ENCODE measurements around the gene PUSL1. TPM values are rescaled to one million over a fixed set of nuclear protein-coding genes. Genes with fewer than 3 reads are reported as not detected.

Gene PUSL1
- total RNA-seq, 1 donor: 29.3 TPM

DNA sequence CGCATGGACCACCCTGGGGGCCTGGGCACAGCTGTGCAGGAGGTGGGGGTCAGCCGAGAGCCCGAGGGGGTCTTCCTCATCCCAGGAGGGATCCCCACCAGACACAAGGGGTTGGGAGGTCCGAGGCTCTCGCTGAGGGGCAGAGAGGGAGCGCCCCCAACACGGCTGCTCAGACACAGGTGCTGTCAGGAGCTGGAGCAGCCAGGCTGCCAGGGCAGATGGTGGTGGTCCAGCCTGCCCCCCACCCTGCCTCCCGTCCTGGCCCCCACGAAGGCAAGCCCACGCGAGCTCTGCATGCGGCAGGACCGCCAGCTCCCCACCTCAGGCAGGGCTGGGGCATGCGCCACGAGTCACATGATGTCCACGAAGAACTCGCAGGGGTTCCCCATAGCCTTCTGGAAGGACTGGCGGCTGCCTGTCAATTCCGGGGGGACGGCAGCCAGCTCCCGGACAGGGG lies 27.4 kb downstream of the PUSL1 start:
- H3K79me2 ChIP-seq (ENCODE audit: insufficient read depth, low read length): peaks cover 6% of the 10 kb centered on the region
- H3K36me3 ChIP-seq (ENCODE audit: insufficient read depth, low read length): peaks cover 20% of the 10 kb centered on the region
- H3K27ac ChIP-seq (ENCODE audit: low read depth, low read length): no peak overlapping the region

DNA sequence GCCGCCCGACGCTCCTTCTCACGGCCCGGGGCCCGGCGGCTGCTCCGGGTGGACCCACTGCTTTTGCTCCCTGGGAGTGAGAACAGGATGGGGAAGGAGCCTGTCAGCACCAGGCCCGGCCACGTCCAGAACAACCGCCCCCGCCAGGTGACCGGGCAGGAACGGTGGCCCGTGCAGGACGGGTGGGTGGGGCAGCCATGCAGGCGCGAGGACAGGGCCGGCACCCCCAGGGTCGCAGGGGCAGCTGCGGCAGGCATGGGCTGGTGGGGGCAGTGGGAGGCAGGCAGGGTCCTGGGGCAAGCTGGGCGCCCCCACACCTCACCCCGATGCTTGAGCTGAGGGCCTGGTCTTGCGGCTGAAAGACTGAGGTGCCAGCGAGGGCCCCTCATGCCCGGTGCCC lies 28.0 kb downstream of the PUSL1 start:
- no peak for DNase-seq (ENCODE audit: insufficient read length, low spot score, missing footprints)
- no peaks in the 10 kb centered on the region for H3K4me1 ChIP-seq (ENCODE audit: insufficient read depth, low read length)
- no peak overlapping the region for H3K27ac ChIP-seq (ENCODE audit: low read depth, low read length)
- TF ChIP-seq, protein P1, sequence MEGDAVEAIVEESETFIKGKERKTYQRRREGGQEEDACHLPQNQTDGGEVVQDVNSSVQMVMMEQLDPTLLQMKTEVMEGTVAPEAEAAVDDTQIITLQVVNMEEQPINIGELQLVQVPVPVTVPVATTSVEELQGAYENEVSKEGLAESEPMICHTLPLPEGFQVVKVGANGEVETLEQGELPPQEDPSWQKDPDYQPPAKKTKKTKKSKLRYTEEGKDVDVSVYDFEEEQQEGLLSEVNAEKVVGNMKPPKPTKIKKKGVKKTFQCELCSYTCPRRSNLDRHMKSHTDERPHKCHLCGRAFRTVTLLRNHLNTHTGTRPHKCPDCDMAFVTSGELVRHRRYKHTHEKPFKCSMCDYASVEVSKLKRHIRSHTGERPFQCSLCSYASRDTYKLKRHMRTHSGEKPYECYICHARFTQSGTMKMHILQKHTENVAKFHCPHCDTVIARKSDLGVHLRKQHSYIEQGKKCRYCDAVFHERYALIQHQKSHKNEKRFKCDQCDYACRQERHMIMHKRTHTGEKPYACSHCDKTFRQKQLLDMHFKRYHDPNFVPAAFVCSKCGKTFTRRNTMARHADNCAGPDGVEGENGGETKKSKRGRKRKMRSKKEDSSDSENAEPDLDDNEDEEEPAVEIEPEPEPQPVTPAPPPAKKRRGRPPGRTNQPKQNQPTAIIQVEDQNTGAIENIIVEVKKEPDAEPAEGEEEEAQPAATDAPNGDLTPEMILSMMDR (IDR thresholded peaks at IDR 0.05; ENCODE audit: extremely low read depth, low read depth, low read length): no peak
- no peak overlapping the region for H3K4me3 ChIP-seq (ENCODE audit: insufficient read depth, low read length)
- no peak overlapping the region for H3K4me2 ChIP-seq (ENCODE audit: insufficient read depth, low read length)
- H2AFZ ChIP-seq (ENCODE audit: low read length): no peak overlapping the region
- H4K20me1 ChIP-seq (ENCODE audit: insufficient read depth, low read length): peaks cover 30% of the 10 kb centered on the region
- peaks cover 12% of the 10 kb centered on the region for H3K79me2 ChIP-seq (ENCODE audit: insufficient read depth, low read length)
- peaks cover 26% of the 10 kb centered on the region for H3K36me3 ChIP-seq (ENCODE audit: insufficient read depth, low read length)
- no peaks in the 10 kb centered on the region for H3K9me3 ChIP-seq (ENCODE audit: low read depth, low read length)
- H3K27me3 ChIP-seq (ENCODE audit: insufficient read depth, low read length): no peaks in the 10 kb centered on the region

More for the DNA sequence above, 27.4 kb downstream of the PUSL1 start:
- TF ChIP-seq, protein P1 (IDR thresholded peaks at IDR 0.05; ENCODE audit: extremely low read depth, low read depth, low read length): no peak
- no peaks in the 10 kb centered on the region for H3K4me1 ChIP-seq (ENCODE audit: insufficient read depth, low read length)
- no peaks in the 10 kb centered on the region for H3K27me3 ChIP-seq (ENCODE audit: insufficient read depth, low read length)
- no peak overlapping the region for H3K4me3 ChIP-seq (ENCODE audit: insufficient read depth, low read length)
- H3K9me3 ChIP-seq (ENCODE audit: low read depth, low read length): no peaks in the 10 kb centered on the region
- no peak overlapping the region for H2AFZ ChIP-seq (ENCODE audit: low read length)
- DNase-seq (ENCODE audit: insufficient read length, low spot score, missing footprints): no peak
- H4K20me1 ChIP-seq (ENCODE audit: insufficient read depth, low read length): peaks cover 24% of the 10 kb centered on the region
- no peak overlapping the region for H3K4me2 ChIP-seq (ENCODE audit: insufficient read depth, low read length)

DNA sequence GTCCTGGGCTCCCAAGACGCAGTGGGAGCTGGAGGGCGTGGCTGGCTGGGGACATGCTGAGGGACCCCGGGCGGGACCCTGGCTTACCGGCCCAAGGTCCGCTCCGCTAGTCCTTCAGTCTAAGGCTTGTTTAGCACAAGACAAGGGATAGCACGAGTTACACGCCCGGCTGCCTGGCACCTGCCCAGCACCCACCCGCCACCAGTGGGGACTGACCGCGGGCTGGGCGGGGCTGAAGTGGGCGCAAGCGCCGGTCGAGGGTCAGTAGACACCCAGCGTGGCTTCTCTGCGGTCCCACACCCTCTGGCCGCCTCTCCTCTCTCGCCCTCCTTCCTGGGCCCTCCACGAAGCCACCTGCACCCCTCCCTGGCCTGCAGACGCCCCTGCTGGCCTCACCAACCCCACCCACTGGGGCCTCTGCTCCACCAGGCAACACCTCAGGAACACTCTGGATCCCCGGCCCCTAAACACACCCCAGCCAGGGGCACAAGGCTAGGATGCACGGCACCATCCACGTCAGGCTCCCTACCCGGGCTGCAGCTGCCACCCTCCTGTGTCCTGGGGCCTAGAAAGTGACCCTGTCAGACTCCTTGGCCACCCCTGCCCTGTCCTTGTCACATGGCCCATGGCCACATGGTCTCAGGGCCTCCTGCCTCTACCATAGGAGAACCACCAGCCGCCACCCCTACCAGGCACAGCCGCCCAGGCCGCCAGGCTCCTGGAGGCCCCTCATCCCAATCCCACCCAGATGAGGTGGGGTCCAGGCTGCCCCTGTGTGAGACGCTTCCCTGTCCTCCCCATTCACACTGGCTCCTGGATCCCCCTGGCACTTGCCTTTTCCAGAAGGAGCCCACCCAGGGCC lies 28.8 kb downstream of the PUSL1 start:
- H2AFZ ChIP-seq (ENCODE audit: low read length): no peak overlapping the region
- H3K36me3 ChIP-seq (ENCODE audit: insufficient read depth, low read length): peaks cover 32% of the 10 kb centered on the region
- no peaks in the 10 kb centered on the region for H3K9me3 ChIP-seq (ENCODE audit: low read depth, low read length)
- TF ChIP-seq, protein P1 (IDR thresholded peaks at IDR 0.05; ENCODE audit: extremely low read depth, low read depth, low read length): no peak
- H3K27ac ChIP-seq (ENCODE audit: low read depth, low read length): no peak overlapping the region
- no peaks in the 10 kb centered on the region for H3K27me3 ChIP-seq (ENCODE audit: insufficient read depth, low read length)
- peaks cover 19% of the 10 kb centered on the region for H3K79me2 ChIP-seq (ENCODE audit: insufficient read depth, low read length)
- H4K20me1 ChIP-seq (ENCODE audit: insufficient read depth, low read length): peaks cover 36% of the 10 kb centered on the region
- H3K4me1 ChIP-seq (ENCODE audit: insufficient read depth, low read length): no peaks in the 10 kb centered on the region
- H3K4me2 ChIP-seq (ENCODE audit: insufficient read depth, low read length): no peak overlapping the region
- no peak for DNase-seq (ENCODE audit: insufficient read length, low spot score, missing footprints)
- H3K4me3 ChIP-seq (ENCODE audit: insufficient read depth, low read length): no peak overlapping the region

DNA sequence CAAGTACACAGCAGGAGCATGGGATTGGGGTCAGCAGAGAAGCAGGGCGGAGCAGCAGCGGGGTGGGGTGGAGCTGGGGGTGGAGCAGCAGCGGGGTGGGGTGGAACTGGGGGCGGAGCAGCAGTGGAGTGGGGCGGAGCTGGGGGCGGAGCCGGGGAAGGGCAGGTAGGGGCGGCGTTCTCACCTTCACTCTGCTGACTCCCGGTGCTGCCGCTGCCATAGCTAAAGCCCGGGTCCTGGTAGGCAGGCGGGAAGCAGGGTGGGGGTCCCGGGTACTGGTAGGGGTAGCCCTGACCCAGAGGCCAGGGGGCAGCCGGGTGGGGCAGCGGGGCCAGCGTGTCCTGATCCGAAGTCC lies 29.4 kb downstream of the PUSL1 start:
- no peaks in the 10 kb centered on the region for H3K4me1 ChIP-seq (ENCODE audit: insufficient read depth, low read length)
- no peak overlapping the region for H3K4me2 ChIP-seq (ENCODE audit: insufficient read depth, low read length)
- H4K20me1 ChIP-seq (ENCODE audit: insufficient read depth, low read length): peaks cover 41% of the 10 kb centered on the region
- no peak overlapping the region for H3K4me3 ChIP-seq (ENCODE audit: insufficient read depth, low read length)
- no peak overlapping the region for H2AFZ ChIP-seq (ENCODE audit: low read length)
- H3K27me3 ChIP-seq (ENCODE audit: insufficient read depth, low read length): no peaks in the 10 kb centered on the region
- TF ChIP-seq, protein P1 (IDR thresholded peaks at IDR 0.05; ENCODE audit: extremely low read depth, low read depth, low read length): no peak
- peaks cover 25% of the 10 kb centered on the region for H3K79me2 ChIP-seq (ENCODE audit: insufficient read depth, low read length)
- no peak for DNase-seq (ENCODE audit: insufficient read length, low spot score, missing footprints)
- H3K36me3 ChIP-seq (ENCODE audit: insufficient read depth, low read length): peaks cover 32% of the 10 kb centered on the region
- no peaks in the 10 kb centered on the region for H3K9me3 ChIP-seq (ENCODE audit: low read depth, low read length)
- no peak overlapping the region for H3K27ac ChIP-seq (ENCODE audit: low read depth, low read length)
